Stimulated activated CD8-positive, alpha-beta memory T cell treated with anti-CD3 and anti-CD28 coated beads, Interleukin-7, amount 100 ng/mL, for 1 hour (primary cell): ENCODE measurements around the gene COL13A1.

Experiments
- DNase-seq, 2 donors: peaks; one replicate each; pipeline ENCODE4 v3.0.0-alpha.2; 2020; ENCODE audit warnings: low read depth in 2 of 2

COL13A1 gene

DNA sequence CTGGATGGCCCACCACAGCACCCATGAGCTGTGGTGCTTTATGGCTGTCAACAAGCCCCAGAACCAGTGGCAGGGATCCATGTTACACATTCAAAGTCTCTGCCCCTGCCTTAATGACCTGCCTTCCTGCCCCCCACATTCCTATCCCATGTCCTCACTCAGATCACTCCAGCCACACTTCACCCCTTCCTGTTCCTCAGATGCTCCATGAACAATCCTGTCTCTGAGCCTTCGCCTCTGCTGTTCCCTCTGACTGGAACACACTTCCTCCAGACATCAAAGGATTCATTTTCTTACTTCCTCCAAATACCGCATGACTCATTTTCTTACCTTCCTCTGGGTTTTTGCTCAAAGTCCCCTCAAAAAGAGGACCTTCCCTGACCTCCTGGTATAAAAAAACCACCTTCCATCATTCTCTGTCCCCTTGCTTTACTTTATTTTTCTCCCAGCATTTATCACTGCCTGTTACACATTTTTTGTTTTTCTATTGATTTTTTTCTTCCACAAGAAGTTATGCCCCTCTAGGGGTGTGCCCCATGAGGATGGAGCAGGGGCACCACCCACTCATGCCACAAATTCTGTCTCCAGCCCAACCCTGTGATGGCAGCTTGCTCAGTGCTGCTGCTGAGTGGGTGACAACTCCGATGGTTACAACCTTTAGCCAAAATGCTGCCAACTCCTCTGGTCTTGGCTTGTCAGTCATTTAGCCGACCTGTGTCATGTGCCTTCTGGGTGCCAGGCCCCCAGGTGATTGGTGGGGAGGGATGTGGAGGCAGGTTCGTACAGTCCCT, 18.2 kb downstream of the COL13A1 start:
- no peak for DNase-seq

DNA sequence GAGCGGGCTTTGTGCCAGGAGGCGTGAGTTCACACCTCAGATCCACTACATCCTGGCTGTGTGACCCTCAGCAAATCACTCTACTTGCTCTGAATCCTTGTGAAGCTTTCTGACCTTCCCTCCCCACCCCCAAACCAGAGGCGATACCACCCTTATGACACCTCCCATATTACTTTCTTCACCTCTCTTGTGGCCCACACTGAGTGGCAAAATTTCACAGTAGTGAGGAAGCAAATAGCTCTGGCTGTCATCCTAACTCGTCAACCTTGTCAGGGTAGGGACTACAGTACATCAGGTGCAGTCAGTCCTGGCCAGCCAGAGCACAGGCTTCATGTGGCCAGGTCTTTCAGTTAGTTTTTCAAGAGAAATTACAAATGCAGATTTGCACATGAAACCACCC, 19.1 kb downstream of the COL13A1 start:
- no peak for DNase-seq

DNA sequence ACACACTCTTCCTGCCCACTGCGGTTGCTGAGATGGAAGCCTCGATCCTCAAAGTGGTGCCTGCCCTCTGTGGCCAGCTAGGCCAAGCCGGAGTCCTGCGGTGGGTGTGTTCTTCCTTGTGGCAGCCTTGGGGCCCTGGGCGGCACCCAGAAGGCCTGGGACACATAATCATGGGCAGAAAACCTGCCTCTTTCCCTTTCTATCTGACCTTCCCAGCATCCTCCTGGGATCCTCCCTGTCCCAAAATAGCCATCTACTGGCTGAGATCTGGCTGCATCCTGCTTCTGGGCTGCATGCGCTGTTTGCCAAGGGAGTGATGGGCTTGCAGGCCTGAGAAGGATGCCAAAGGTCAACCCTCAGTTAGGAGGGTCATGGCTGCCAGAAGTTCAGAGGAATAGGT, 23.9 kb downstream of the COL13A1 start:
- no peak for DNase-seq

DNA sequence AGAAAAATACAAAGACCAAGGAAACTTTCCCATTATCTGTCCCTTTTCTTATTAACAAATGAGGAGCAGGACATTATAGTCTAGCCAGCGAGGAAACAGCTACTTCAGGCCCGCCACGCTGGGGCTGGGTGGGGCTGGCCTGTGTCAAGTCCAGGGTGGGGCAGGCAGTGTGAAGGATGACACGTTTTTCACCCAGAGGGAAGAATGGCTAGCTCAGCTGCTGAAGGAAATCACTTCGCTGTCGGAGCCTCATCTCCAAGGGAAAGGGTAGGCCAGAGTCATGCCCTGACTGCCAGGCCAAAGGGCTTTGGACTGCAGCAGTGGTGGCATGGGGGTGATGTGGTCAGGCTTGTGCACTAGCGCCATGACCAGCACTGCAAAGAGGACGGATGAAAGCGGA, 24.4 kb downstream of the COL13A1 start:
- DNase-seq = no peak

DNA sequence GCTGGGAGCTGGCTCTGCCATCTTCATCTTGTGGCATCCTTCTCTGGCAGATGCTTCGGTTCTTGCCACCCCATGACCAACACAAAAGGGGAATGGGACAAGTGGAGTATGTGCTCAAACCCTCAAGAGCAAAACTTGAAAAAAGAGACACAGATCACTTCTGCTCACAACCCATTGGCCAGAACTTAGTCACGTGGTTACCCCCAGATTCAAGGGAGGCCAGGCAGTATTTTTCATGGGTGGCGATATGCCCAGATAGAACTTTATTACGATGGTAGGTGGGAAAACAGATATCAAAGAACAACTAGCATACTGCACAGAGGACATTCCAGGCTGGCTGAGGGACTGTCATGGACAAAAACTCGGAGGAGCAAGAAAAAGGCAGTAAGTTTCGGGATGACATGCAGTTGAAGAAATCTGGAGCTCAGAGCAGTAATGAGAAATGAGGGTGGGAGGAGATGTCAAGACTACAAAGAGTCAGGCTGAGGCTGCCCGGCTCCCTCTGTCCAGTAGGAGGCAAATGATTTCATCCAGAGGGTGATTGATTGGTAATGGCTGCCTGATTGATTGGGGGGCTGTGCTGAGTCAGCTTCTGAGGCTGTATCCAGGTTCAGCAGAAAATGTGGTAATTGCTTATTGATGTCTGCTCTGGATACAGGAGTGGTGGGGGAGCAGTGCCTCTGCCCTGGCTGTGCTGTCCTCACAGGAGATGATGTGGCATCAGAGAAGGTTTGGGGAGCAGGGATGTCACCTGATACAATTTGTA, 25.3 kb downstream of the COL13A1 start:
- no peak for DNase-seq

DNA sequence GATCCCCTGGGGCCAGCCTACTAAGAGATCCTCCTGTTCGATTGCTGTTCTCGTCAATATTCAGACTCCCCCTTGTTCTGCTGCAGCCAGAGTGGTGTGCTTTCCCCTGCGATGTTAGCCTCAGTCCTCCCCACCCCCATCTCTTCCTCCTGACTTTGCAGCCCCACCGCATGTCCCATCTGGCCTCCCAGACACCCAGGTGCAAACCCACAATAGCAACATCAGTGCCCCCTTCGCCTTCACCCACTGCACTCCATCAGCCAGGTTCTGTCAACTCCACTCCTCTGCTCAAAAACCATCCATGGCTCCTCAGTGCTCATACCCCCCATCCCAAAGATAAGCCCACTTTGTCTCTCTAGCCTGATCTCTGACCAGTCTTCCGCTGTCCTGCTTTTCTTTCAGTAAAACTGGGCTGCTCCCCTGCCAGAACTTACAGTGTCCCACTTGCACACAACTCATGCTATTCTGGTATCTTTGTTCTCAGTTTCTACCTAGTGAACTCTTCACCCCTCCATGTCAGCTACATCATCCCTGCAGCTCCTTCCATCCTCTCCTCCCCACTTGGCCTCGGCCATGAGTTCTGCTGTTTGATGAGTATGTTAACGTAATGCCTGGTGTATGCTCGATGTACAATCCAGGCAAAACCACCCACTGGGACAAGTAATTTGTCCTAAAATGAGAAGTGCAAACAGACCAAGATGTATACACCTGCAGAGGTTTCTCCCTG, 26.6 kb downstream of the COL13A1 start:
- no peak for DNase-seq

DNA sequence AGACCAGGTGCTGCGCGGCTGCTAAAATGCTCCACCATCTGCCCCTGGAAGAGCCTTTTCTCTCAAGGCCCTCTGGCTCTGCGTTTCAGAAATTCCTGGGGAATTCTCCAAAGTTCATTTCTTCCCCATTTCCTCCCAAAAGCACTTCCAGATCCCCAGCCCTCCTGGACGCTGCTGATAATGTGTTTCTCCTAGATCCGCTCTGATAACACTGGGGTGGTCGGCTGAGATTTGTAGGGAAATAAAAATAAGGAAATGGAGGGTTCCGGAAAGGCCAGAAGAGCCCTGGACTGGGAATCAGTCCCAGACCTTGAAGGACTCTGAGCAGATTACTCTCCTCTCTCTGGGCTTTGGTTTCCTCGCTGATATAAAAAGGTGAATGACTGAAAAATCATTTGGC, 28.1 kb downstream of the COL13A1 start:
- no peak for DNase-seq

DNA sequence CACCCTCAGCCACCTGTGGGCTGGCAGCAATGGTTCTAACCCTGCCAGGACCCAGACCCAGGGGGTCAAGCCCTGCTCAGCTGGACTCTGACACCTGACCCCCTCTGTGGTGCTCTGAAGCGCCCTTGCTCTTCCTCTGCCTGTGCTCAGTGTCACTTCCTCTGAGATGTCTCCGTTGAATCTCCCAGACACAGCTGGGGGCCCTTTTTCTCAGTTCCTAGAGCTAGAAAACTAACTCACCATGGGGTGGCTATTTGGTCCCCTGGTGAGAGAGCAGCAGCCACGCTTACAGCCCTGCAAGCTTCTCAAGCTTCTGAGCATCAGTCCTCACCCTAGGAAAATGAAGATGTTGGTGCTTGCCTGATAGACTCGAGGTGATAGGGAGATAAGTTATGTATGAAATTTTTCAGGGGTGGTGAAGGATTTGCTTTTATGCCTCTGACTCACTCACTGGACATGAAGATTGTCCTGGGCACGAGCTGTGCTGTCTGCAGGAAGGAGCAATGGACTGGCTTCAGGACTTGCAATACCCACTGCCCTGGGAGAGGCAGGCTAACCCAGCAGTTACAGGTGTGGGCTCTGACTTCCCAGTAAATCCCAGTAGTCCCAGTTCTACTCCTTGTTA, 29.6 kb downstream of the COL13A1 start:
- no peak for DNase-seq

DNA sequence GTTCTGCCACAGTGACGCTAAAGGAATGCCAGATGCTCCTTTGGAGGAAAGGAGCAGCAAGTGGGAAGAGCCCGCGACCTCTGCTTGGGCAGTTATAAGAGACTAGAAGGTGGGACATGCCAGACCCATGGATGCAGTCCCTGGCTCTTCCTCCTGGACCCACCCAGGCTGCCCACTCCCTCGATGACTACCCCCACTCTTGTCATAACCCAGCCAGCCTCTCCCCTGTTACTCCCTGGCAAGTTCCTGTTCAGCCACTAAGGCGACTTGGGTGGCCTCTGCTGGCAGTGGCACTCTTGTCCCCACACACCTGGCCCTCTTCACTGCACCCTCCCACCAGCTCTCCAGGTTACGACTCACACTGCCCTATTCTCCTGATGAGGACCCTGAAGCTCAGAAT, 33.5 kb downstream of the COL13A1 start:
- DNase-seq = no peak

DNA sequence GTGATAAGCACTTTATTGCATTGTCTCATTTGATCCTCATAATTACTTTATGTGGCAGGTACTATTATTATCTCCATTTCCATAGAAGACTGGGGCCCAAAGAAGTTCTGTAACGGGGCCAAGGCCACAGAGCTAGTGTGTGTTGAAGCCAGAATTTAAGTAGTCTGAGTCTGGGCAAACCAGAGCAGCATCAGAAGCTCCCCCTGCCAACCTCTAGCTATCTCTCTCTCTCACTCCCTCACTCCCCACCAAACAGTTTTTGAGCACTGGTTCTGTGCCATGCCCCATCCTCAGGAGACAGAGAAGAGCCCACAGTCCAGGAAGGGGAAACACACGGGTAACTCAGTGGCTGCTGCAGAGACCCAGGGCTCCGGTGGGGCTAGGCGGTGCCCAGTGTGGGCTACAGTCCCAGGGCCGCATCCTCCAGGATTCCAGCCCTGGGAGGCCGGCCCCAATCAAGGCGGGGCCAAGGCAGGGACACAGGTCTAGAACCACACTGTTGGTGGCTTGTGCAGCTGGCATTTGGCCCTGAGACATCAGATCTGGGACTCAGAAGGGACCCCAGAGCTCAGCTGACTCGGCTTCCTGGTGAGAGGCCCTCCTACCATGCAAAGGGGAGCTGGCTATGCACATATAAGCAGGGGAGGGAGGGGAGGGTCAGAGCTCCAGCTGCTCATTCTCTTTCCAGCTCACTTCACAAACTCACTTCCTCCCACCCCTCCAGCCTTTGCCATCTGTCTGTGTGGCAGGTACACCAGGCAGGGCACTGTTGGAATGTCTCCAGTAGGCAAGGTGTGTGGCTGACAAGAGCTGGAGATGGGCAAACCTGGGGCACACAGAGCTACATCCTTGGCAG, 34.4 kb downstream of the COL13A1 start:
- no peak for DNase-seq

DNA sequence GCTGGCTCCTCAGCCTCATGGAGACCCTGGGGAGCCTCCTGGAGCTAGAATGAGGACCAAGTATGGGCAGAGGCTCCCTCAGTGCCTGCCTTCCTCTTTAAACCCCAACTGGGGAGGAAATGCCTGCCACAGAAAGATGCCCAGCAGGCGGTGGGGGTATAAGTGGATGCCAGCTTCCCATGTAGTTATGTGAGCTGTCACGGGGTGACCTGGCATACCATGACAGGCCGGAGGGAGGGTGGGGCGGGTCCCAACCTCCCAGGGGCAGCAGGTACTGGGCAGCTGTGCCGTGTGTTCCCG, 35.0 kb downstream of the COL13A1 start:
- DNase-seq = no peak

DNA sequence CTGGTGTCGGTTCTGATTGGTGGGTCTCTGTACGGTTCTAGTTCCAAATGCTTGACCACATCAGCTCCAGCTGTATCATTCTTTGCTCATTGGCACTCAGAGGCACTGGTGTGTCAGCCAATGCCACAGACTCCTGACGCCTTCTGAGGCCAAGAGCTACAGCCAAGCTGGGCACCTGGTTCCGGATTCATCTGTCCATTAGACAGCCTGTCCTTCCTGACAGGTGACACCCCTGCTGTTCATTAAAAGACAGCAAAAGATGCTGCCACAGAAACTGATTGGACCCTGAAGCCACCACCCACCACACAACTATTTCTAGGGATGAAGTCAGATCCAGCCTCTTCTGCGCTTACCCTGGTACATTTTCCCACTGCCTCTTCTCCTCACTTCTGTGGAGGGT, 35.6 kb downstream of the COL13A1 start:
- no peak for DNase-seq

DNA sequence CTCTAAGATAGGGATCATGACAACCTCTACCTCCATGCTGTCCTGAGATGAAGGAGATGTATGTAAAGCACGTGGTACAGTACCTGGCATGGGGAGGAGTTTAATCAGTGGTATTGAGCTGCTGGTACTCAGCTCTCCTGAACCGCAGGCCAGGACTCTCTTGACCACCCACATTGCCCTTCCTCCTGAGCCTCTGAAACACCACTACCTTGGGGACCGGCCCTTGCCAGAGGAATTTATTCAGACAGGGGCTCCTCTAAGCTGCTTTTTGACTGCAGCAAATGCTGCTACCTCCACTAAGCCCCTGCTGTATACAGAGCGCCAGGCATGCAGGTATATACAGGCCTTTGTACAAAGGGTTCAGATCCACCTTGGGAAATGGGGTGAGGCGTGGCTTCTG, 36.7 kb downstream of the COL13A1 start:
- no peak for DNase-seq

DNA sequence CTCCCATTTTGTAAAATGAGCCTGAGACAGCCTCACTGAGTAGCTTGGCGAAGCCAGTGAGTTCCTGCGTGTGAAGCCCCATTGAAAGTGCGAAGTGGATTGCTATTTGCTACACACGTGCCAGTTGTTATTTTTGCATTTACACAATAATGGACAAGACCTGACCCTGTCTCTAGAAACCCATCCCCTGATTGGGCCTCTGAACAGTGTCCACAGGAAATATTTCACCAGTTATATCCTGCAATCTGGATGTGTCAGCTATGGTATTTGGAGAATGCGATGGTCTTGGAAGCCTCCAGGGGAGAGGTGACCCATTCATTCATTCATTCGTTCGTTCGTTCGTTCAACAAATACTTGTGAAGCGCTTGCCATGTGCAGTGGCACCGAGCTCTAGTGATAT, 37.1 kb downstream of the COL13A1 start:
- no peak for DNase-seq

DNA sequence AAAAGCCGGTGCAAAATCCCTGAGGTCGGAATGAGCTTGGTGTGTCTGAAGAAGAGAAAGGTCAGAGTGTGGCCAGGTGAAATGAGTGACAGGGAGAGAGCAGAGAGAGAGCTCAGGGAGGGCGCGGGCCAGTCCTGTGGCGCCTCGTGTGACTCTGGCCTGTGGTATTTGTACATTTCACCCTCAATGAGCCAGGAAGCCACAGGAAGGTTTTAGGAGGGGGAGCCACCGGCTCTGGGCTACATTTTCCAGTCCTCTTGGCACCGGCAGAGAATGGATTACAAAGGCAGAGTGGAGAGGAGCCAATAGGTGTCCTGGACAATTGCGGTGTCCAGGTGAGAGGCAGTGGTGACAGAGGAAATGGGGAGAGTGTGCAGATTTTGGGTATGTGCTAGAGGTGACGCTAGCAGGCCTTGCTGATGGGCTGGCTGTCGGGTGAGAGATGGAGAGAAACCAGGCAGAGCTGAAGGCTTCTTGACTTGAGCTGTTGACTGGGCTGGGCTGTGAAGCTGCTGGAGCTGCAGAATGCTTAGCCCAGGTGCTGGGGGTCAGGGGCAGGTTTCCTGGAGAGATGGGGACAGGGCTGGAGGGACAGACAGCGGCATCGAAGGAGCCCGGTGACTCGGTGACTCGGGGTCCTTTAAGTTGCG, 38.1 kb downstream of the COL13A1 start:
- no peak for DNase-seq

DNA sequence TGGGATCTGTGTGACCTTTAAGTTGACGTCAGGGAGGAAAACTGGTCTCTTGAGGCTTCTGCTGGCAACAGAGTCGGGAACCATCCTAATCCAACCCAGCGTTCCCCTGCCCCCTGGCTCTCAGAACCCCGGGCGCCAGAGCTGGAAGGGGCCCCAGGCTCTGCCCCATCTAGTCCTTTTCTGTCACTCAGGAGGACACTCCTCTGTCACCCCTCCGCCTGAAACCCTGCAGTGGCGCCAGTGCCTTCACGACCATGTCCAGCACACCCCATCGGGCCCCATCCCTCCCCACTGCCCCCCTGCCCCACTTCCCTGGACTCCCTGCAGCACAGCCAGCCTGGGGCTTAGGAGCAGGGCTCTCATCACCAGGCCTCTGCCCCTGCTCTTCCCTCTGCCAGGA, 39.1 kb downstream of the COL13A1 start:
- DNase-seq = no peak

DNA sequence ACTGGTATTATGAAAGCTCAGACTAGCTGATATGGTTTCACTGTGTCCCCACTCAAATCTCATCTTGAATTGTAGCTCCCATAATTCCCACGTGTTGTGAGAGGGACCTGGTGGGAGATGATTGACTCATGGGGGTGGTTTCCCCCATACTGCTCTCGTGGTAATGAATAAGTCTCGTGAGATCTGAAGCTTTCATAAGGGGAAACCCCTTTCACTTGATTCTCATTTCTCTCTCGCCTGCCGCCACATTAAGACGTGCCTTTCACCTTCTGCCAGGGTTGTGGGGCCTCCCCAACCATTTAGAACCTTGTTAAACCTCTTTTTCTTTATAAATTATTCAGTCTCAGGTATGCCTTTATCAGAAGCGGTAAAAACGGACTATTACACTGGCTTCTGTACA, 40.3 kb downstream of the COL13A1 start:
- no peak for DNase-seq

DNA sequence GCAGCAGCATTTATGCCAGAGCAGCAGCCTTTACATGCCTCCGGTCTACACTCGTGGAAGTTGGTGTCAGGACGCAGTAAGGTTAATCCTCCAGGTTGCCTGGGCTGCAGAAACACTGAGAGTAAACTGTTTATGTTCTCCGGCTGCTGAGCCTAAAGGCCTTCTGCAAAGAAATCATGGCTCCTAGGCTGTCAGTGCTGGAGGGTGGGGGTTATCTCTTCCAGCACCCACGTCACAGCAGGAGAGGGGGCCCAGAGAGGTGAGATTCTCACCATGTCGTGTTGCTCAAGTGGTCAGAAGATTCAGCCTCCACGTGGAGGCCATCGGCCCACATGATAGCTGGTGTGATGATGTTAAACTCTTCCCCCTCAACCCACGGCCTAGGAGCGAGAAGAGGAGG, 41.2 kb downstream of the COL13A1 start:
- DNase-seq = no peak

DNA sequence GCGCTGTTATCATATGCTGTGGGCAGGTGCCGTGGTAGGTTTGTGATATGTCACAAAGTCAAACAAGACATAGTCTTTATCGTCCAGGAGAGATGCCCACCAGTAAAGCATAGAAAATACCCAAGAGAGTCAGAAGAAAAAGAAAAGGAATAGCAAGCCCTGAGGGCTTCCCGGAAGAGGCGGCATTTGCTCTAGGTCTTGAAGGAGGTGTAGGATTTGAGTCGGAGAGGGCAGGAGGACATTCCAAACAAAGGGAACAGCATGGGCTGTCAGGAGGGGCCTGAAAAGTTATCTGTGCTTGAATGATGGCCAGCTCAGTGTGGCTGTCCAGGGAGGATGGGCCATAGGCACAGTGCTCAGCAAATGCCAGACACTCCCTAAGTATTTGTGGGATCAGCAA, 42.2 kb downstream of the COL13A1 start:
- DNase-seq = no peak

DNA sequence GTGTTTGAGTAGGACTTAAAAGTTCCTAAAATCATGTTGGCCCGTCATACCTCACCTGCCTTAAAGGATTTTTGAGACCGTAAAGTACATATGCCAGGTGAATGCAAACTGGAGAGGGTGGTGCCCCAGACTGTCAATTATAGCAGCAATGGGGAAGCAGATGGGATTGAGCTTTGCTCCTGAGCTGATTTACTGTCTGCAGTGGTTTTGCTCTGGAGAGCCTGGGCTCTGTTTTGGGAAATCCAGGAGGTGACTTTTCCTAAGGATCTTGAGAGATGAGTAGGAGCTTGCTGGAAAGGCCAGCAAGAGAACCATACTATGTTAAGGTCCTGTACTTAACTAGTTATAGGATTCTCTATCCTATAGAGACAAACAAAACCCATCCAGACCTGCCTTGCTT, 43.0 kb downstream of the COL13A1 start:
- no peak for DNase-seq
